GM10847 (cell line): ENCODE measurements around the gene CCDC7.

Experiments used
- POLR2A ChIP-seq: IDR thresholded peaks from 2 replicates; pipeline ENCODE4 v1.6.1; 2011; ENCODE audit not compliant: insufficient read length; ENCODE audit errors: extremely low read depth

CCDC7 gene

DNA sequence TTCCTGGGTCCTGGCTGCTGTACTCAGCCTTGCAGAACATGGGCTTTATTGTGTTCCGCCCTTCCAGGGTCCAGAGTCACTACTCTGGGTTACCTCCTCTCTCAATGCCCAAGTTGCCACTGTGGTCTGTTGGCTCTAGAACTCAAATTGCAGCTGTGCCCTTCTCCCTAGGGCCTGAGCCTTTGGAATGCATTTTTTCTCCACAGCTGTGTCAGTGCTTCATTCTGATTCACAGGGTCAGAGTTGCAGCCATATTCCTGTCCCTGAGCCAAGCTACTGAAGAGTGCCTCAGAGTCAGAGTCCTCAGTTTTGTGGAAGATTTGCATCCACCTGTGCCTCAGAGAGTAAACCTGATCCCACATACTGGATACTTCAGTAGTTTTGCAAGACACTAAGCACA, 344.5 kb downstream of the CCDC7 start:
- TF ChIP-seq POLR2A, result no peak

DNA sequence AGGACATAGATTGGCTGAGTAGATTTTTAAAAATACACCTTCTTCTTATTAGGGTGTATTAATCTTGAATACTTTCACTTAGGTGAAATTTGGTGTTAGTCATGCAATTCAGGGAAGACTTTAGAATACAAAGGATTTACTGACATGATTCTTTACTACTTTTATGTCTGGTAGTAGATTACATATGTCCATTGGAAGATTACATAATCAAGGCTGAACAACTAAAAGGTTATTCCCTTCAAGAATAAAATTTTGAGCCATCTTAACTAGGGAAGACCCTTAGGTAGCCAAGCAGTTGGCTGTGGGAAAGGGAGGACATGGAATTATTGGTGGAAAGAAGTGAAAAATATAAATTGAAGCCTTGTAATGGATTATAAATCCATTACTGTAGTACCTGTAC, 347.1 kb downstream of the CCDC7 start:
- TF ChIP-seq POLR2A, result no peak

DNA sequence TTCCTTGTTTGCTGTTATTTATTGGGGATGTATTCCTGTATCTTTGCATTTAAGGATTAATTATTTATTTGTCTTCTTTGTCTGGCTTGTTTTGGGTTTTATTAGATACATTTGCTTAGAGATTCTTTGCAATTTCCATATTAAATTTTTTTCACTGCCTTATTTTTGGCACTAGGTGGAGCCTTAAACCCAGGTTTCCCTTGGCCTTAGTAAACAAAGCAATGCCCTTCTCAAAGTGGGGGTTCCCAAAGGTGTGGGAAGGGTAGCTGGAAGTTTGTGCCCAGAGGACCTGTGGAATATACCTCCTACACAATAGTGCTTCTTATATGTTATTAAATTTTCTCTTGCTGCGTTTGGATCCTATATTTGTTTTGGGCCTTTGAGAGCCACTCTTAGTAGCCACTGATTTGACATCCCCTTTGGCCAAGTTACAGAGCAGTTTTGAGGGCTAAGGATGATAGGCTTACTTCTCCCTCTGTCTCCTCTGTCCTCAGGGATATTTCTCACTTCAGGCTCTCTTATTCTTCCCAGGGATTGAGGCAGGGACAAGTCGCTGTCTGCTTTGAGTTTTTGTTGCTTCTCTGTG, 349.8 kb downstream of the CCDC7 start:
- TF ChIP-seq POLR2A, result no peak

DNA sequence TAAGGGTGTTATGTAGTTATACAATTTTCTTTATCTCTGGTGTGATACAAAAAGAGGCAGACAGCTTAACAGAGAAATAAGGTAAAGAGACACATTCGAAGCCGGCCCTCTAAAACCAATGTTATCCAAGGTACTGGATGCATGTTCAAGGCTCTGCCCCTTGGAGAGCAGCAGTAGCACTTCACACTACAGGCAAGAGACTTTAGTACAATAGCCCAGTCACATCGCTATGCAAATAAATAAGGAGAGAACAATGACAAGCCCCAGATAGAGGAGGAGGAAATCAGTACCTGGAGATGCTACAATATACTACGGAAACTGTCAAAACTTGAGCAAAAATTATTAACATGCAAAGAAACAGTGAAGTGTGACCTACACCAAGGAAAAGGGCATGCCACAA, 401.0 kb downstream of the CCDC7 start:
- TF ChIP-seq POLR2A, result no peak

DNA sequence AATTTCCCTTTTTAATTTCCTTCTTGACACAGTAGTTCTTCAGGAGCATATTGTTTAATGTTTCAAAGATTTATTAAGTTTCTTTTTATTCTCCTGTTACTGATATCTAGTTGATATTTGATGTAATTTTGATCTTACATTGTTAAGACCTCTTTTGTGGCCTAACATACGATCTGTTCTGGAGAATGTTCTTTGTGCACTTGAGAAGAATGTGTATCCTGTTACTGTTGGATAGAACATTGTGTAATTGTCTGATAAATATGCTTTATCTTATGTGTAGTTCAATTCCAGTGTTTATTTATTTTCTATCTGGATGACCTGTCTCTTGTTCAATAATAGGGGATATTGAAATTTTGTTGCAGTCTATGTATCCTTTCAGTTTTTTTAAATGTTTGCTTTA, 405.4 kb downstream of the CCDC7 start:
- TF ChIP-seq POLR2A, result no peak

DNA sequence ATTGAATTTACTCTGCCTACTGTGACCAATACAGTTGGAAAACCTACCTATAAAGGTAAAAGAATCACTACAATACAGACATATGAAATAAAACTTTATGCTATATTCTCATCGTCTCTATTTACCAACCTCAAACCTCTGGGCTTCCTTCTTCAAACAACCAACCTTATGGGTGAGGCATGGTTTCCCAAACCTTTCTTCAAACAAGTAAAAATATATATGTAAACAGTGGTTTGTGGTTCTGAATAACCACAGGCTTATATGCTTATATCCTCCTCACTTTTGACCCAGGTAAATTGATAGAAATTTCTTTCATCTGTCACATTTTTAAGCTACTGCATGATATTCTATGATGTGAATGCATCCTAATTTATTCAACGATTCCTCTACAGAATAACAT, 408.5 kb downstream of the CCDC7 start:
- TF ChIP-seq POLR2A, result no peak

DNA sequence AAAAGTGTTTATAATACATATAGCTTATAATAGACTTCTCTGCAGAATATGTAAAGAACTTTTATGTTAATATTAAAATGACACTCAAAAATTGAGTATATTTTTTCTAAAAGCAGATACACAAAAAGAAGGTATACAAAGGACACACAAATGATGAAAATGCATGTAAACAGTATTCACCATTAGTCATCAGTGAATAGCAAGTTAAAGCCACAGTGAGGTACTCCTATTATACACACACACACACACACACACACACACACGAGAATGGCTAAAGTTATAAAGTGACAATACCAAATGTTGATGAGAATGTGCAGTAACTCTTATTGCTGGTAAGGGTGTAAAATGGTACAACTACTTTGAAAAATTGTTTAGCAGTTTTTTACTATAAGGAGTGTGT, 419.2 kb downstream of the CCDC7 start:
- no peak for TF ChIP-seq POLR2A

DNA sequence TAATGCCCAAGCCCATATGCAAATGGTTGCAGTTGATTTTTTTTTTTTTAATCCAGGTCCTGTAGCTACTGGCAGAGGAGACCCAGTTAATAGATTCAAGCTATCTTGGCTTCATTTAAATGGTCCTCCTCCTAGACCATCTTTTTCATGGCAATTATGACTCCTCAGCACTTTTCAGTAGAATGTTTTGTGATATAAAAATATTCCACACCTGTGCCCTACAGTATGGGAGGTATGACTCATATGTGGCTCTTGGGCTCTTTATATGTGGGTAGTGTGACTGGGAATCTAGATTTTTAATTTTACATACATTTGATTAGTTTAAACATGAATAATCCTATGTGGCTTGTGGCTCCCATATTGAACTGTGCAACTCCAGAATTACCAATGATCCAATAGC, 432.0 kb downstream of the CCDC7 start:
- TF ChIP-seq POLR2A, result no peak

DNA sequence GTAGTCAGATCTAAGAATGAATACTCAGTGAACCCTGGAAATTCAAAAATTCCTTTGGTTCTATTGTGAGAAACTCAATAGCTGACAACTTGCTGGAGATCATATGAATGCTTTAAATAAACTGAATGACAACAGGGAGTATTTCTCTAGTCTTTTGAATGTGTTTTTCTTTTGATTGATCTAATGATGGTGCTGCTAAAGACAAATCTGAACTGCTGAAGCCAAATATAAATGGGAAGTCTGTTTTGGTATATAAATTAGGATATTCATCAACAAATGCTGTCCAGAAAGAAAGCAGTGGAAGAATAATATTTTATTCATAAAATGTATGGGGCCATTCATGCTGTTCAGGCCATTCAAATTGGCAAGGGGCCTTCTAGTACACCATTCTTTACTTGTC, 432.7 kb downstream of the CCDC7 start:
- TF ChIP-seq POLR2A, result no peak

DNA sequence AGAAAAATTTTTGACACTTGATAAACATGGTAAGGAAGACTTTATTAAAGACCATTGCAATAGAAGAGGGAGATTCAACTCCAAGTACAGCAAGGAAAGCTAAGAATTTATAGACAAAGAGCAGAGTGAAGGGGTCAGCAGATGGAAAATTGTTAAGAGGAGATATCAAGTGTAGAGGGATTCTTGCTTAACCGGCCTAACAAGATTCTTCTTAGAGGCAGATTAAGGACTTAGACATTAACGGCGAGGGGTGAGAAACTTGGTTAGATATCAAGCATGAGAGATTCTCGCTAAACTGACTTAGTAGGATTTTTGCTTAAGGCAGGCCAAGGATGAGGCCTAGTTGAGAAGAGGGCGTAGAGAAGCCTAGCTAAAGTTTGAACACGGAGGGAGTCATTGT, 436.1 kb downstream of the CCDC7 start:
- no peak for TF ChIP-seq POLR2A

DNA sequence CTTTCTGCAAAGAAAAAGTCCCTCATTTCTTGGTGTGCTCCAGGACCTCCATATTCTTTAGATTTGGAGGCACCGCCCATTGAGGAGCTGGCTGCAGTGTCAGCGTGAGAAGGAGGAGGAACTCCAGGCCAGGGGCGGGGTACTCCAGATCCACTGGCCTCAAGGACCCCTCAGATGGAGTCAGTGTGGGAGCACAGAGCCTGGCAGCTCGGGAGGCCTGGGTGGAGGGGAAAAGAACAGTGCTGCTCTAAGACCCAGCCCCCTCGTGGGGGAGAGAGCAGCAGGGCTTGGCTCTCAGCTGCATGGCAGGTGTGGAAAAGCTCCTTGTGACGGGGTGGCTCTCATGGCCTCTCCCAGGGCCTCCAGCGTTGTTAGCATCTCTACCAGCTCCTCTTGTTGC, 441.5 kb downstream of the CCDC7 start:
- no peak for TF ChIP-seq POLR2A

DNA sequence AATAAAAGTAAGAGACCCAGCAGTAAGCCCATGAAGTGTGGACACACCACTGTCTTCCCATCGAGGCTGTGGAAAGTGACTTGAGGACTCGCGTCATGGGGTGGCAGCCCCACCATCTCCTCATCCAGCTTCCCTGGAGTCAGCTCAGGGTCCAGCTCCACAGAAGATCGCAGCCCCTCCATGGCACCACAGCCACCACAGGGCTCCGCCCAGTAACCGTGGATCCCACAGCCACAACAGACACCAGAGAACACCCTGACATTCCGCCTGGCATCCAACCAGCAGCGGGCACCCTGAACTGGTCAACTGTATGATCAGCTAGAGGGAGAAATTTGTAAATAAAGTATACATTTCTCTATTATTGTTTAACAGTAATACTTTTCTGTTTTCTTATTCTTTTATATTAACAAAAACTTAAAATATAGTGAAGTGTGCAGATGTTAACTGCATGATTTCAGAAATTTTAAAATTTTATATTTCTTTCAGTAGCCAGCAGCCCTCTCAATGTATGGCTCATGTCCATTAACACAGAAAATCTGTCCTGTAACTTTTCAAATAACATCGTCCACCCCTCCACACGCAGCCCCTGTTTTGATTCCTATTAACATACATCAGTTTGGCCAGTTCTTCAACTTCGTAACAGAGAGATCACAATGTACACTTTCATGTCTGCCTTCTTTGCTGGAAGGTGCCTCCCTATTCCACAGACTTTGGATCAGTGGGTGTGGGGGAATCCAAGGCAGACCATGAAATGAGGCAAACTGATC, 442.4 kb downstream of the CCDC7 start:
- no peak for TF ChIP-seq POLR2A

DNA sequence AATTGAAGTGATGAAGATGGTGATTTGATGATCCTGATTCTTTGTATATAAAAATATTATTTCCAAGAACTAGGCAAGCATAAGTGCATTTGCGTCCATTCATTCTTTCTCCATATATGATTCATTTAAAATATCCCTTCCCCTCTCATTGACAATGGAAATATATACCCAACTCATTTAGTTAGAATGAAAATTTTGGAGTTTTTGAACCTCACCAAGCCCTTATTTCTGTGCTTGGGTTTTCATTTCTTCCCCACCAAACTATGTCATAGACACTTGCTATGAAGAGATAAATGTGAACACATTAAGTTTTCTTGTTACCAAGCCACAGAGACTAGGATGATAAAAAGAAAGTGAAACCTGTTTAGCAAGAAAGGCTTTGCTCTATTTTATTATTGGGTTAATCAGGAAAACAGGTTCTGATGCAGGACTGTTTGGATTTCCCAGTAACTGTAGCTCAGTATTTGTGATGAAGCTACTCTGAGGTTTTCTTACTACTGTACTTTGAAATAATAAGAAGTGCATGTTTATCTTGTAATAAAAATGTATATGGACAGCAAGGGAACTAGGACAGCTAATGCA, 443.8 kb downstream of the CCDC7 start:
- no peak for TF ChIP-seq POLR2A

DNA sequence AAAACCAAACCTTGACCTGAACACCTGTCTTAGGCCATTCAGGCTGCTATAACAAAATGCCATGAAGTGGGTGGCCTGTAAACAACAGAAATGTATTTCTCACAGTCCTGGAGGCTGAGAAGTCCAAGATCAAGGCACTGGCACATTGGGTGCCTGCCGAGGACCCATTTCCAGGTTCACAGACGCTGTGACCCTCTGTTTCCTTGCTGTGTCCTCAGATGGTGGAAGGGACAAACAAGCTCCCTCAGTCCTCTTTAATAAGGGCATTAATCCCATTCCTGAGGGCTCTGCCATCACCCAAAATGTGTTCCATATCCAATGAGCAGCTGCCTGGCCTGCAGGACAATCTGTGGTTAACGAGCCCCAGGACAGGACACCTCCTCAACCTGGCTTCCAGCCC, 444.5 kb downstream of the CCDC7 start:
- TF ChIP-seq POLR2A, result no peak

DNA sequence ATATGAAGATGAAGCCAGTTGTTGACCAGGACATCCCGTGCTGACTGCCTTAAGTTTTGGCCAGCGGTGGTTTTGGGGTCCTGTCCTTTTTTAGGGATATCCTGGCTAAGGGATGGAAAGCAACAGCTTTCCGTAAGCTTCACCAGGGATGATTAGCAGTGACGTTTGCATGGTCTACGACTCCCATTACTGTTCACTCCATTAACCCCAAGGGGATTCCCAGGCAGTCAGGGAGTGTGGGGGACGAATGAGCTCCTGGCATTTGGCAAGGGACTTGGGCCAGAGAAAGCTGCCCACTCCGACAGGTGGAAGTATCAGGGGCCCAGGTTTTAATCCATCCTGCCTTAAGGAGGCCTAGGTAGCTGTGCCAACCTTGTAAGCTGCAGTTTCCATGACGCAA, 445.3 kb downstream of the CCDC7 start:
- no peak for TF ChIP-seq POLR2A

DNA sequence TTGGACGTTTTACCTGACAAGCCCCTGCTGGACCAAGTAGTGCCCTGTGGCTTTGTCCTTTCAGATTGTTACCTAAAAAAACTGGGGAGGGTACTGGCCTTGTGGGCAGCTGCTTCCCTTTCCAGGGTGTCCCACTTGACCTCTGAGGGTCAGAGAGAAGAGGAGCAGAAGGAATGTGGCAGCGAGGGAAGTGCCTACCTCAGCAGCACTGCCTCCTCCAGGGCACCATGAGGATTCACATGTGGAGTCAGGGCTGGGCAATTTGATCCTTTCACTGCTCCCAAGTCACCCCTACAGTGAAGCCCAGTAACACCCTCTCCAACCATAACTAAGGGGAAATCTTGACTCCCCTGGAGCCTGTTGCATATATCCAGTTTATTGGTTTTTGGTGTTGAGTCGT, 447.5 kb downstream of the CCDC7 start:
- TF ChIP-seq POLR2A, result no peak
